GM23338 (cell line): ENCODE measurements around the gene SOST. TPM values are rescaled to one million over a fixed set of nuclear protein-coding genes. Genes with fewer than 3 reads are reported as not detected.

Experiments
- ATAC-seq: fragments of 200-7000 bp; cut with Tn5 transposase; 3 replicates; pipeline ENCODE4 v1.9.1; 2020
- DNase-seq: peaks from one replicate; pipeline ENCODE4 v3.0.0-alpha.2; 2015; ENCODE audit warnings: low spot score
- H2AFZ ChIP-seq: fragments of 200-600 bp; sonication (generic); 2 replicates; pipeline ENCODE4 v1.8.0; 2016; ENCODE audit warnings: antibody characterized with exemption, mild to moderate bottlenecking, moderate library complexity
- H3F3A ChIP-seq: fragments of 200-600 bp; sonication (generic); replicated peaks from 2 replicates; pipeline ENCODE4 v1.8.0; 2017; ENCODE audit warnings: antibody characterized with exemption, mixed run types, low read depth
- H3K27ac ChIP-seq: fragments of 200-600 bp; sonication (generic); 2 replicates; pipeline ENCODE4 v1.6.1; 2016; ENCODE audit warnings: low read depth
- H3K27me3 ChIP-seq: fragments of 200-600 bp; sonication (generic); 2 replicates; pipeline ENCODE4 v1.8.0; 2016; ENCODE audit warnings: mild to moderate bottlenecking, mixed run types, moderate library complexity; ENCODE audit not compliant: insufficient read depth
- H3K36me3 ChIP-seq: fragments of 200-600 bp; sonication (generic); 2 replicates; pipeline ENCODE4 v1.8.0; 2016; ENCODE audit warnings: mild to moderate bottlenecking; ENCODE audit not compliant: insufficient read depth
- H3K4me1 ChIP-seq: fragments of 200-600 bp; sonication (generic); 2 replicates; pipeline ENCODE4 v1.8.0; 2016; ENCODE audit warnings: mild to moderate bottlenecking, moderate library complexity; ENCODE audit not compliant: insufficient read depth
- H3K4me2 ChIP-seq: fragments of 200-600 bp; sonication (generic); 2 replicates; pipeline ENCODE4 v1.7.1; 2017; ENCODE audit warnings: mixed run types
- H3K4me3 ChIP-seq: fragments of 200-600 bp; sonication (generic); 2 replicates; pipeline ENCODE4 v1.6.1; 2016; ENCODE audit warnings: mixed run types
- H3K79me2 ChIP-seq: fragments of 200-600 bp; sonication (generic); replicated peaks from 2 replicates; pipeline ENCODE4 v1.8.0; 2017; ENCODE audit warnings: mild to moderate bottlenecking; ENCODE audit not compliant: insufficient read depth
- H3K9me2 ChIP-seq: fragments of 200-600 bp; sonication (generic); 2 replicates; pipeline ENCODE4 v1.8.0; 2017; ENCODE audit not compliant: insufficient read depth
- H4K20me1 ChIP-seq: fragments of 200-600 bp; sonication (generic); replicated peaks from 2 replicates; pipeline ENCODE4 v1.8.0; 2017; ENCODE audit warnings: mild to moderate bottlenecking; ENCODE audit not compliant: insufficient read depth
- H3K27ac Mint-ChIP-seq: 2 replicates; pipeline ENCODE4 v1.8.0; 2020; ENCODE audit warnings: inconsistent platforms, mild to moderate bottlenecking, moderate library complexity, mixed read lengths
- H3K27me3 Mint-ChIP-seq: 3 replicates; pipeline ENCODE4 v1.8.0; 2022; ENCODE audit warnings: low read depth, mild to moderate bottlenecking, moderate library complexity, mixed read lengths, inconsistent platforms; ENCODE audit not compliant: insufficient read depth, poor library complexity
- H3K36me3 Mint-ChIP-seq: 3 replicates; pipeline ENCODE4 v1.8.0; 2021; ENCODE audit warnings: low read depth, mild to moderate bottlenecking, inconsistent platforms, moderate library complexity, mixed read lengths
- H3K4me1 Mint-ChIP-seq: 3 replicates; pipeline ENCODE4 v1.8.0; 2020; ENCODE audit warnings: mild to moderate bottlenecking, inconsistent platforms, mixed read lengths
- H3K4me3 Mint-ChIP-seq: 3 replicates; pipeline ENCODE4 v1.8.0; 2021; ENCODE audit warnings: moderate library complexity, mild to moderate bottlenecking, inconsistent platforms, mixed read lengths
- H3K9me3 Mint-ChIP-seq: 3 replicates; pipeline ENCODE4 v1.8.0; 2020; ENCODE audit warnings: moderate library complexity, mild to moderate bottlenecking, inconsistent platforms, mixed read lengths
- CREB1 ChIP-seq: fragments of 250-450 bp; sonication (Bioruptor Pico); IDR thresholded peaks from 2 replicates; pipeline ENCODE4 v1.5.0; 2020; ENCODE audit warnings: low read depth, mild to moderate bottlenecking, moderate library complexity
- CTCF ChIP-seq, 2 experiments: fragments of 200-600 bp in 1 of 2; sonication (generic) in 1 of 2; conservative IDR thresholded peaks; 2 replicates each; pipeline versions ENCODE4 v1.5.1 to v1.6.1; 2016 to 2017; ENCODE audit warnings: antibody characterized with exemption in 2 of 2, low read depth in 2 of 2, mild to moderate bottlenecking in 2 of 2, moderate library complexity in 1 of 2
- ETS1 ChIP-seq: IDR thresholded peaks from 2 replicates; pipeline ENCODE4 v1.6.1; 2016; ENCODE audit warnings: antibody characterized with exemption
- EZH2 ChIP-seq: fragments of 200-600 bp; sonication (generic); IDR thresholded peaks from one replicate; pipeline ENCODE4 v1.8.0; 2017; ENCODE audit warnings: antibody characterized with exemption, mild to moderate bottlenecking, low read depth; ENCODE audit not compliant: unreplicated experiment
- EZH2phosphoT487 ChIP-seq: fragments of 200-600 bp; sonication (generic); IDR thresholded peaks from one replicate; pipeline ENCODE4 v1.8.1; 2018; ENCODE audit warnings: antibody characterized with exemption; ENCODE audit not compliant: unreplicated experiment
- JUNB ChIP-seq: IDR thresholded peaks from one replicate; pipeline ENCODE4 v1.6.1; 2016; ENCODE audit warnings: antibody characterized with exemption; ENCODE audit not compliant: unreplicated experiment
- POLR2AphosphoS5 ChIP-seq: IDR thresholded peaks from 2 replicates; pipeline ENCODE4 v1.6.1; 2016; ENCODE audit warnings: antibody characterized with exemption, low read depth
- REST ChIP-seq: IDR thresholded peaks from one replicate; pipeline ENCODE4 v1.6.1; 2018; ENCODE audit warnings: antibody characterized with exemption; ENCODE audit not compliant: unreplicated experiment
- STAT1 ChIP-seq: IDR thresholded peaks from one replicate; pipeline ENCODE4 v1.6.1; 2016; ENCODE audit warnings: antibody characterized with exemption; ENCODE audit not compliant: unreplicated experiment
- ZNF114 ChIP-seq: fragments of 250-450 bp; sonication (Bioruptor Pico); IDR thresholded peaks from 2 replicates; pipeline ENCODE4 v1.5.0; 2020; ENCODE audit warnings: mild to moderate bottlenecking, moderate library complexity
- ZNF331 ChIP-seq: fragments of 250-450 bp; sonication (Bioruptor Pico); IDR thresholded peaks from 2 replicates; pipeline ENCODE4 v1.5.0; 2020; ENCODE audit warnings: low read depth, mild to moderate bottlenecking, moderate library complexity
- ZNF462 ChIP-seq: fragments of 250-450 bp; sonication (Bioruptor Pico); IDR thresholded peaks from 2 replicates; pipeline ENCODE4 v1.5.0; 2020; ENCODE audit warnings: mild to moderate bottlenecking, moderate library complexity
- polyA plus RNA-seq: library from polyadenylated mRNA; unstranded; fragments of >200 nt; fragmentation: Nextera tagmentation; extraction: Ambion mirVana; gene quantifications from 2 replicates; pipeline ENCODE4 v1.2.1, GENCODE V29; 2016
- total RNA-seq: library from RNA; depleted of rRNA; stranded (reverse); fragments of >200 nt; shearing (Covaris generic); gene quantifications from 2 replicates; pipeline ENCODE4 v1.2.3, GENCODE V29; 2014

Gene SOST
- total and polyA plus RNA-seq, 2 experiments from 2014 or later: not detected

GRCh38 chr17:43737722-43738121 is 20.9 kb downstream of the SOST start (continued):
- TF ChIP-seq ZNF462: no peak
- no peak for TF ChIP-seq EZH2

- Histone ChIP-seq H3K4me2 (no peak overlapping the region), H3K79me2 (no peaks in the 10 kb centered on the region), H4K20me1 (no peaks in the 10 kb centered on the region), H3K27ac (no peak overlapping the region), H3K27me3 (no peaks in the 10 kb centered on the region), H2AFZ (peak overlapping the region; percentile 78), H3K4me1 (peaks cover 13% of the 10 kb centered on the region; the same call in 1 of the 2 replicates), H3F3A (no peaks in the 10 kb centered on the region), H3K9me2 (no peaks in the 10 kb centered on the region), H3K36me3 (no peaks in the 10 kb centered on the region), H3K4me3 (no peak overlapping the region)
- no peak overlapping the region for H3K4me3 Mint-ChIP-seq
- ATAC-seq (peak; percentile 52; the same call in 2 of the 3 replicates), DNase-seq (no peak)
- peaks cover 13% of the 10 kb centered on the region for H3K36me3 Mint-ChIP-seq
- peaks cover 5% of the 10 kb centered on the region for H3K27me3 Mint-ChIP-seq
- peak overlapping the region; percentile 28; the same call in 1 of the 2 replicates for H3K27ac Mint-ChIP-seq
- peaks cover 10% of the 10 kb centered on the region; the same call in 2 of the 3 replicates for H3K4me1 Mint-ChIP-seq
- H3K9me3 Mint-ChIP-seq: peaks cover 25% of the 10 kb centered on the region
- no peak for TF ChIP-seq EZH2
- no peak for TF ChIP-seq CTCF (conservative IDR thresholded peaks at IDR 0.05; ENCODE audit: low read depth in 2 of 2)
- no peak for TF ChIP-seq POLR2AphosphoS5
- TF ChIP-seq ZNF114 (CRISPR knock-in tag): no peak
- TF ChIP-seq CREB1: no peak
- TF ChIP-seq JUNB: no peak
- no peak for TF ChIP-seq EZH2phosphoT487
- no peak for TF ChIP-seq ZNF331 (CRISPR knock-in tag)
- TF ChIP-seq ETS1: no peak
- TF ChIP-seq STAT1: no peak
- no peak for TF ChIP-seq REST
These were observed 22.2 kb downstream of the SOST start for GRCh38 chr17:43736389-43736788.
